Activated CD8-positive, alpha-beta memory T cell treated with anti-CD3 and anti-CD28 coated beads, Interleukin-2, amount 50 U/mL, for 1 hour (primary cell): ENCODE data around the gene ZNF776.
"Not testable (repeated sequence)": the region's sequence is repeated elsewhere in the genome, so short reads cannot be mapped to it uniquely, and the experiment has no call there.

ENCODE experiments used
- DNase-seq: peaks from one replicate; pipeline ENCODE4 v3.0.0-alpha.2; 2020; ENCODE audit errors: extremely low read depth

Gene ZNF776

GRCh38 chr19:57746580-57747471, at the start of gene ZNF776:
Gene ZNF776 (plus strand): TSS chr19:57746815. CDS start chr19:57747059, 244 bp downstream.
- peak; percentile 66 for DNase-seq

- DNase-seq, result no peak
Observed at GRCh38 chr19:57701625-57702024, 45.0 kb upstream of the ZNF776 start.

DNA sequence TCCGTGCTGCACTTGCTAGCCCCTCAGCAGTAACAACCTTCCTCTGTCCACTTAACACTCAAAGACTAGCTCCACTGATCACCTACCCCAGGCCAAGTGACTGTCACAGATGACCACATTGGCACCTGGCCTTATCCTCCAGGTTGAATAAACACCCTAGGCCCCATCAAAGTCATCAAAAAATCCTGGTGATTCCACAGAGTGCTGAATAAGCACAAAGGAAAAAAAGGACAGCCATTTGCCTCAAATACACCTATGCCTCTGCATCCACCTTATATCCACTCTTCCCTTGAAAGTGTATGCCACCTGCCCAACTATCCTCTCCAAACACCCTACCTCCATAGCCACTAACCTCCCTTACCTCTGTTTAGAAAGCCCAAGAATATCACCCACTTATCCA, 40.3 kb upstream of the ZNF776 start:
- no peak for DNase-seq

DNA sequence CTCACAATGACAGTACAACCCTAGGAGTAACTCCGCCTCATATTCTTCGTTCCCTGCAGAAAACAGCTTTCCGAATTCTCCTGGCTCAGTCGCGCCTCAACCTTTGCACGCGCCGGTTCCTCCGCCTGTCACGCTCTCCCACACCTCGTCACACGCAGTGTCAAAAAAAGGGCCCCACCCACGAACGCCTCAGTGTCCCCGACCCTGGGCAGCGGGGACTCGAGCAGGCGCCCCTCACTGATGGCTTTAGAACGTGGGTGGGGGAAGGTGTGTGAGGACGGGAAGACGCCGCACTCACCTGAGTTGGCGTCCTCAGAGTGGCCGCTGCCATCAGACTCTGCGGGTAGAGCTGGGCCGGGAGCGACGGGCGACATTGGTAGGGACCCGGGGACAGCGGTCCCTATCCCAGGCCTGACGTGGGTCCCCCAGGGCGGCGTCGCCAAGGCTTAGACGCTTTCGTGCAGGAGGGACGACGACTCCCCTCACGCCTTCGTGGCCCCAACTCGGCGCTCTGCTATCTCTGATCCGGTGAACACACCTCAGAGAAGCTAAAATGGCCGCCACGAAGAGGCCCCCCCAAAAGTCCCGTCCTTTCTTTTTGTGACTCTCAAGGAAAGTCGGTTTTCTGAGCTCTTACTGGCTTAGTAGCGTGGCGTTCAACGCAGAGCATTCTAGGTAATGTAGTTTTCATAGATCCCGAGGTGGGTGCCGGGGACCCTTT, 37.8 kb upstream of the ZNF776 start, which contains the start of gene ZNF154:
Gene ZNF154, minus strand, starts transcription at position 564 of the 721 bp plus-strand sequence. Its CDS starts 233 bp downstream, at position 331.
- DNase-seq, result no peak

GRCh38 chr19:57709616-57710015, 37.0 kb upstream of the ZNF776 start:
- no peak for DNase-seq

DNA sequence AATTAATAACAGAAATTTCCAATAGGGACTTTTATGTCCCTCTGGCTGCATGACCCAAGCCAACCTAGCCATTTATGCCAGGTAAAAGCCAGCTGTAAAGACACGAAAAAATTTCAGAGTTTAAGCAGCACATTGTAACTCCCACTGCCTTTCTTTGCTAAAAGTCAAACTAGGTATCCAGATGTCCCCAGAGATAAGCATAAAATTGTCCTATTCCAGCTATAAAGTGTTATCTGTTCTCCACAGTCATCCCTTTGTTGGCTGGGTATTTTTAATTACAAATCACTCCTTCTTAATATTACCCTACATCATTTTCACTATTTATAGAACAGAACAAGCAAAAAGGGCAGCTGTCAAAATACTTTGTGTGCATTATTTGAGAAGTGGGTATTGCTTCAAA, 34.4 kb upstream of the ZNF776 start:
- DNase-seq, result no peak

DNA sequence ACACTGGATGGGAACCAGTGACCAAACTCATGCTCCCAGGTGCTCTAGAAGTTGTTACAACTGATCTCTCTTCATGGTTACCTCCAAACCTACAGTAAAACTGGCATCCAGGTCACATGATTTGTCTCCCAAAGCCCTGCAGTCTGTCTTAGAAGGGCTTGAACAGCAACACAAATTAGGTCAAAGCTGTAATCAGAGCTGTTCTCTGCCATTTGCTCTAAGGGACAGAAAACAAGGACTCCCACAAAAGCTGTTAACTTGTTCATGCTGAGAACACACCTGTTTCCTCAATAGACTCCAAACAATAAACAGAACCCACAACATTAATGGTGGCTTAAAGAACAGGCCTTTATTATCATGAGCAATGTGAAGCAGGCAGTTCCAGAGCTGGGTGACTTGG, 27.2 kb upstream of the ZNF776 start:
- no peak for DNase-seq

DNA sequence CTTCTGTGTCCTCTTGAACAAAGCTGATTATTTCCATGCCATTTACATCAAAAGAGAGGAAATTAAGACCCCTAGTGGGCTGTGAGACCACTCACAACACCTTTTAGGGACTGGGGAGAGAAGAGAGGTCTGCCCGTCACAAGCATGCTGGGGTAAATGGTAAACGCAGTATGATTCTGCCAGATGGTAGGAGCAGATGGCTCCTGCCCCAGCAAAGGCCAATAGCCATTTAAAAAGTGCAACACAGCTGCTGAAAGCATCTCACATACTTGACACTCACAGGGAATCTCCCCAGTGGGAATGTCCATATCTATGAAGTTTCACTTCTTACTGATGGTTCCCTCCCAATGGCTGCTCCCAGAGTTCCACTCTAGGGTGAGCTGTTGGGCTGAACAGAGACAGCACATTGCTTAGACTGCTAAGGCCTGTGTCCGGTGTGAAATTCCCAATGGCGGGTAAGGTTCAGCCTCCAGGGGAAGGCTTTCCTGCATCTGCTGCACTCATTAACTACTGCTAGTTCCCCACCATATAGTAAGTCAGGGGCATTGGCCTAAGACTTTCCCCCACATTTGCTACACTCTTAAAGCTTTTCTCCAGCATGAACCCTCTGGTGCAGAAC, 26.6 kb upstream of the ZNF776 start:
- no peak for DNase-seq

DNA sequence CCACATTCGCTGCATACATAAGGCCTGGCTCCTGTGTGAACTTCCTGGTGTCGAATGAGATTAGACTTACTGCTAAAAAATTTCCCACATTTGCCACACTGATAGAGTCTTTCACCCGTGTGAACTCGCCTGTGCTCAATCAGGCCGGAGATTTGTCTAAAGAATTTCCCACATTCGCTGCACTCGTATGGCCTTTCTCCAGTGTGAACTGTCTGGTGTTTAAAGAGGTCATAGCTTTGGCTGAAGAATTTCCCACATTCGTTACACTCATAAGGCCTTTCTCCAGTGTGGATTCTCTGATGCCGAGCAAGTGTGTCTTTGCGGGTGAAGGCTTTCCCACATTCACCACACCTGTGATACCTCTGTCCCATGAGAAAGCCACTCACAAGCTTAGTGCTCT, 25.7 kb upstream of the ZNF776 start:
- DNase-seq, result no peak

- not testable (repeated sequence) for DNase-seq
Observed at GRCh38 chr19:57738320-57738719, 8.3 kb upstream of the ZNF776 start.

GRCh38 chr19:57738770-57739169, 7.8 kb upstream of the ZNF776 start:
- DNase-seq, result not testable (repeated sequence)

- DNase-seq, result no peak
Observed at GRCh38 chr19:57747472-57747807, 825 bp downstream of the ZNF776 start.

- DNase-seq, result no peak
Observed at GRCh38 chr19:57748029-57748428, 1.4 kb downstream of the ZNF776 start.

GRCh38 chr19:57754091-57754673, 7.6 kb downstream of the ZNF776 start:
- no peak for DNase-seq

DNA sequence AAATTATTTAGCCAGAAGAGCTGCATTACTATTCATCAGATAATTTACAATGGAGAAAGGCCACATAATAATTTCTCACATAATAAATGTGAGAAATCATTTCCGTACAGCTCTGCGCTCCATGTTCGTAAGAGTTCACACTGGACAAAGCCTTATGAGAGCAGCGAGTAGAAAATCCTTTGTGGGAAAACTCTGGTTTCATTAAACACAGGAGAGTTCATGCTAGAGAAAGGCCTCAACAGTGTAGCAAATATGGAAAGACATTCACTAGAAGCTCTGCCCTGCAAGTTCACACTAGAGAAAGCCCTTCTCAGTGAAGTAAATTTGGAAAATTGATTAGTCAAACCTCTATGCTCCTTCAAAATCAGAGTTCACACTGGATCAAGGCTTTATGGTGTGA, 8.4 kb downstream of the ZNF776 start:
- no peak for DNase-seq

DNA sequence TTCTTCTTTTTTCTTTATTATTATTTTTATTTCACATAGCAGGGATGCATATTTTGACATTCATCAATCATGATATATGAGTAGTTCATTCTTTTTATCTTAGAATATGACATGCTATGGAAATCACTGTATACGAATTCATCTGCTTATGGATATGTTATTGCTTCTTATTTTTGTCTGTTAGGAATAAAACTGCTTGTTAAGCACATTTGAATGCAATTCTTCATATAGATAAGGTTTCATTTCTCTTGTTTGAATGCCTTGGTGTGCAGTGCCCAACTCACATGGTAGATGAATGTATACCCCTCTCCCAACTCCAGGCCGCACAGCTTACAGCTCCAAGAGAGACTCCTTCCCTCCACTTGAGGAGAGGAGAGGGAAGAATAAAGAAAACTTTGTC, 11.3 kb downstream of the ZNF776 start:
- DNase-seq, result no peak

DNA sequence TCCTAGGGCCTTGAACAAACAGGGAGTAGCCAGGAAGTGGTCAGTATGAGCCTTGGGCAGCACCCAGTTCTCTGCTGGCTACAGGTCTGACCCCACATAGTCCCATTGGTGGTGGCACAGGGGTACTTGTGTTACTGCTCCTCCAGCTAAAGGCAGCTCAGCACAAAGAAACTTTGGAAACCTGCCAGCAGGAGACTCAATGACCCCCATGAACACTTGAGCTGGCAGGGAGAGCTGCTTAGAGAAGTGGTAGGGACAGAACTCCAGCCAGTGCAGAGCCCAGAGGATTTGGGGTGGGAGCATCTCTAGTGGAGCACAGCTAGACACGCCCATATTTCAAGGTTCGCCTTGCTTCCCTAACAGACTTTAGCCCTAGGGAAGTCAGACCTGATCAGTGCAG, 12.5 kb downstream of the ZNF776 start:
- no peak for DNase-seq

DNA sequence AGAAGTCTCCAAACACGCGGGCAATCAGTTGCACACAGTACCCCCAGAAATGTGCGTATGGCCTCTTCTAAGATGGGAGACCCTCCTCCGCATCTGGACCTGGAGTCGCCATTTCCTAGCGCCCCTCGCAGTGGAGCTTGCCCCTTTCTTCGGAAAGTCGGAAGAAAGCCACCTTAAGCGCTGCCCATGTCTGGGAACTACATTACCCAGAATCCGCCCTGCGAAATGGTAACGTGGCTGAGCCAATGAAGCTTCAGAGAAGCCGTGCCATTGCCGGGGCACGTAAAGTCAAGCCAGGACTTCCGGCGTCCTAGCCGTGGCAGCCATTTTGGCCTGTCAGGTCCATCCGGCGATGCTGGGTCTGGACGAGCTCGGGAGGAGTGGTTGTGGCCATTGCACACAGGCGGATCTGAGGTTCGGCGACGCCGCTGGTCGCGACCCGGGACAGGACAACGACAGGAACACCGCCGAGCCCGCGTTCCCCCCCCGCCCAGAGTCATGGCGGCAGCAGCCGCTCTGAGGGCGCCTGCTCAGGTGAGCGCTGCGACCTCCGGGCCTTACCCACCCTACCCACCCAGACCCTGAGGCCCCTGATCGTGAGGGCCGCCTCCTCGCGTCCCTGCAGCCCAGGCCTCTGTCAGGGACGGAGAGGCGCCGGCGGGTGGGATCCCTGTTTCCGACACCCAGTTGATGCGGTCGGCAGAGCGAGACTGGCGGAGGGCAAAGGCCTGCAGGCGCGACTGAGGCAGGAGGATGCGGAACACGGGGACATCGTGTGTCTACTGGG, 22.9 kb downstream of the ZNF776 start, which contains the start of gene ZNF586:
Gene ZNF586, plus strand, starts transcription at position 332 of the 787 bp plus-strand sequence. Its CDS starts 167 bp downstream, at position 499.
- peak; percentile 69 for DNase-seq

- no peak for DNase-seq
Observed at GRCh38 chr19:57771417-57771816, 24.8 kb downstream of the ZNF776 start.

- DNase-seq, result no peak
Observed at GRCh38 chr19:57773488-57773887, 26.9 kb downstream of the ZNF776 start.

DNA sequence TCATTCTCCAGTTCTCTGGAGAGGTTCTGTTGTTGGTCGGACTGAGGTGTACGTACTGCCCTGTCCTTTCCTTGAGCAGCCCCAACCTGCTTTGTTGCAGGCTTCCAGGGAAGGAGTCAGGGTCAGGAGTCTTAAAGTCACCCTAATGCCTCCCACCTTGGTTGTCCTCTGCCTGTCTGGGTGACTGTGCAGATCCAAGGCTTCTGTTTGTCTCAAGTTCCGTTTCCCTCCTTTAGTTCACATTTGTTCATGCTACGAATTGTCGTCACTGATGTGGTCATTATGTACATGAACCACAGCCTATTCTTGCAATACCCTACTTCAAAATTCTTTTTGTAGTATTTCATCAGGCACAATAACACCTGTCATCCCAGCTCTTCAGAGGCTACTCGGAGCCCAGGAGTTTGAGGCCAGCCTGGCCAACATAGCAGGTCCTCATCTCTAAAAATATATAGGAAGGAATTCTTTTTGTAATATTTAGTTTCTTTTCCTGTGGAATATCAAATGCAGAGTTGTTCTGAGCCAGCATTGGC, 30.2 kb downstream of the ZNF776 start:
- DNase-seq, result no peak
